Articular chondrocyte of knee joint (primary cell): ENCODE measurements around the gene PACS2. TPM values are rescaled to one million over a fixed set of nuclear protein-coding genes. Genes with fewer than 3 reads are reported as not detected.

ENCODE experiments used
- total RNA-seq: library from RNA; depleted of rRNA; stranded (reverse); fragments of >200 nt; gene quantifications from 2 replicates; pipeline ENCODE4 v1.2.3, GENCODE V29; 2012

The PACS2 gene
- total RNA-seq: 44.2 and 55.3 TPM in 2 replicates

DNA sequence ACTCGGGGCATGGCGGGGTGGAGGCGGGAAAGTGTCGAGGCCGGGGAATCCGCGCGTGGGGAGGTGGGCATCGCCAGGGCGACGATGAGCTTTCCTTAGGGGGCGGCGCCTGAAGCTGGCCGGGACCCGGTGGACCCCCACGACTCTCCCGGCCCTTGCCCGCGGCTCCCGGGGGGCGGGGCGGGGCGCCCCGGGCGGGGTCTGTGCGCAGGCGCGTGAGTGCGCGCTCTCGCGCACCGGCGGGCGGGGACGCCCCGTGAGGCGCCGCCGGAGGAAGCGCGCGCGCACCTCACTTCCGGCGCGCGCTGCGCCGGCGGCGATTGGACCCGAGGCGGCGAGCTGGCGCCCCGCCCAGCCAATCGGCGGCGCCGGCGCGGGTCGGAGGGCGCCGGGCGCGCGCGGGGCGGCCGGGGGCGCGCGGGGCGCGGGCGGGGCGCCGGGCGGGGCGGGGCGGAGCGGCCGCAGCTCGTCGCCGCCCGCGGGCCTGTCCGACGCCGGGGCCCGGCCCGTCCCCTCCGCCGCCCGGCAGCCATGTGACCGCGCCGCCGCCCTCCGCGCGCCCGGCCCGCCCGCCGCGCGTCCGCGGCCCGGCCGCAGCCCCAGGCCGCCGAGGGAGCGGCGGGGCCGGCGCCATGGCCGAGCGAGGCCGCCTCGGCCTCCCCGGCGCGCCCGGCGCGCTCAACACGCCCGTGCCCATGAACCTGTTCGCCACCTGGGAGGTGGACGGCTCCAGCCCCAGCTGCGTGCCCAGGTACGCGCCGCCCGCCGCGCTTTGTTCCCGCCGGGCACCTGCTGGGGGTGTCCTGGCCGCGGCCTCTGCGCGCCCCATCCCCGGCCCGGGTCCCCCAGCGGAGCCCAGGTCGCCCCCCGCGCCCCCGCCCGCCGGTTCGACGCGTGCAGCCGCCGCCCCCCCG, at the start of gene PACS2:
TSS of gene PACS2 (plus strand) at position 462 of the 914 bp plus-strand sequence. CDS start at position 633, 171 bp downstream.

GRCh38 chr14:105300542-105301102, 13.9 kb upstream of the PACS2 start, which contains the start of gene BRF1:
Gene BRF1, minus strand, starts transcription at chr14:105301001. Its CDS starts 372 bp downstream, at chr14:105300629.

DNA sequence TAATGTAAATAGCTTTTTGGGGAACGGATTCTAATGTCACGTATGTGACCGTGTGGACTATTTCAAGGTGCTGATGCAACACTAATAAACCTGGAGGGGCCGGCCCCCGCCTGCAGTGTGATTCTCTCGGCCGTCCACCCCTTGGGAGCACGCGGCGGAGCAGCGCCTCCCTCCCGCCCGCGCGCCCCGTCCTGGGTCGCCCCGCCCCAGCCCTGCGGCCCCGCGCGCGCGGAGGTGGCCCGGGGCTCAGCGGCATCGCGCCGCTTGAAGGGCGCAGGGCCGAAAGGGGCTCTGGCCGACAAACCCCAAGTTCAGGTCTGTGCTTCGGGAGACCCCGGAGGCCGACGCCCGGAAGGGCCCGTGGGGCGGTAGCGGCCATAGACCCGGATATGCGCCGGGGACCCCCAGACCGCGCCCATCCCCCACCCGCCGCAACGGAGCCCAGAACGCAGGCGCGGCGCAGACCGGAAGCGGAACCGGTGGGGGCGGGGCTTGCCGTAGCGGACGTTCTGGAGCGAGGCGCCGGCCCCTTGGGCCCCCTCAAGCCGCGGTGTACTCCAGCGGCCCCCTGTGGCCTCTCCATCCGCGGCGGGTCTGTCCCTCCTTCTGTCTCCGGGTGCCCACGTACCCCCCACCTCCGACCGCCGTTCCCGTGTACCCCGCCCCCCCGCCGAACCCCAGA, 83.6 kb downstream of the PACS2 start, which contains the start of gene TEX22:
TSS of gene TEX22 (plus strand) at position 495 of the 682 bp plus-strand sequence. CDS start 803 bp downstream, outside the sequence.

DNA sequence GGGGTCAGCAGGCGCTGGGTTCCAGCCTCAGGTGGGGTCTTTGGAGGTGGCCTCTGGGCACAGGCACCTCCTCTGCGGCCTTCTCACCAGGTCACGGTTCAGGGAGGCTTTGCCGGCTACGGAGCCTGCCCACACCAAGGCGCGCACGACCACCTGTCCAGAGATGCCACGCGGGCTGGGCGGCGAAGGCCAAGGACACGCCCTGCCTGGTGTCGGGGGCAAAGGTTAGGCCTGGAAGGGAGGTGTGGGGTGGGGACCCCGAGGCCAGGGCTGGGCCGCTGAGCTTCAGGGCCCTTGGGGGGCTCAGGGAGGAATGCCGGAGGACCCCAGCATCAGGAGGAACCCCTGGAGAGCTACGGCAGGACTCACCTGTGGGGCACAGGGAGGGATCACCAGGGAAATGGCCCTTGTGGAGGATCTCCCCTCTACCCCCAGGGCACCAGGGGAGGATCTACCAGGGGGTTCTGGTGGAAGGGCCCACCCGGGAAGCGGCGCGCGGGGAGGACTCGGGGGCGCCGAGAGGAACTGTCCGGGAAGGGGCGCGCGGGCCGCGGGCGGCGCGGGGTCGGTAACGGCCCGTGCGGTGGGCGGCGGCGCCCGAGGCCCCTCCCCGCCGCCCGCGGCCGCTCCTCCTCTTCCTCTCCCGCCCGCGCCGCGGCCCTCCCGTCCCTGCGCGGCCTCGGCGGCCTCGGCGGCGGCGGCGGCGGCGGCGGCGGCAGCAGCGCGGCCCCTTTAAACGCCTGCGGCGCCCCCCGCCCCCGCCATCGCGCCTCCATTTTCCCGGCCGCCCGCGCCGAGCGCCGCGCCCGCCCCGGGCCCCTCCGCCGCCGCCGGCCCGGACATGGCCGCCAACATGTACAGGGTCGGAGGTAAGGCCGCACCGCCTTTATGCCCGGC, 104.9 kb downstream of the PACS2 start, which contains the start of gene MTA1:
TSS of gene MTA1 (plus strand) at position 633 of the 897 bp plus-strand sequence. CDS start at position 842, 209 bp downstream.

Other genes with a start within 250 kb of the PACS2 start
- 0.22 TPM in 1 of 2 replicates, not detected in the other for gene GPR132, start 249.3 kb upstream of the PACS2 start, total RNA-seq
- gene JAG2, start 146.0 kb upstream of the PACS2 start, total RNA-seq: 0.86 and 1.8 TPM in 2 replicates
- 7.6 and 14.1 TPM in 2 replicates for gene NUDT14, start 133.4 kb upstream of the PACS2 start, total RNA-seq
- gene BTBD6, start 66.2 kb upstream of the PACS2 start, total RNA-seq: 36.0 and 45.5 TPM in 2 replicates
- 28.1 and 29.8 TPM in 2 replicates for gene BRF1, start 13.7 kb upstream of the PACS2 start, total RNA-seq
- 0.39 and 0.43 TPM in 2 replicates for gene TEX22, start 83.8 kb downstream of the PACS2 start, total RNA-seq
- gene MTA1, start 105.1 kb downstream of the PACS2 start, total RNA-seq: 36.3 and 46.3 TPM in 2 replicates
- gene CRIP2, start 160.1 kb downstream of the PACS2 start, total RNA-seq: 72.5 and 81.2 TPM in 2 replicates
- 19.7 and 27.7 TPM in 2 replicates for gene CRIP1, start 172.1 kb downstream of the PACS2 start, total RNA-seq
- gene TEDC1, start 176.5 kb downstream of the PACS2 start, total RNA-seq: 3.4 and 5.4 TPM in 2 replicates
- gene TMEM121, start 211.8 kb downstream of the PACS2 start, total RNA-seq: 6.5 and 7.7 TPM in 2 replicates